Peyer's patch (tissue), 4 donors: ENCODE data around the gene RASAL2.

ENCODE experiments used
- CTCF ChIP-seq, 6 experiments: fragments of 450-650 bp in 4 of 6; fragments of 200-600 bp in 2 of 6; sonication (generic) in 1 of 6; IDR thresholded peaks; one replicate each; pipeline ENCODE4 v1.5.1; 2017 to 2019; ENCODE audit warnings: antibody characterized with exemption in 6 of 6, mild to moderate bottlenecking in 3 of 6, moderate library complexity in 1 of 6
- POLR2A ChIP-seq, 2 donors: fragments of 450-650 bp; IDR thresholded peaks; one replicate each; pipeline ENCODE4 v1.5.1; 2017; ENCODE audit warnings: antibody characterized with exemption in 2 of 2, mild to moderate bottlenecking in 2 of 2, moderate library complexity in 2 of 2

- TF ChIP-seq POLR2A (IDR thresholded peaks at IDR 0.05) (no peak), CTCF (IDR thresholded peaks at IDR 0.05) (no peak)
Measured at GRCh38 chr1:178531887-178532286, 438.0 kb downstream of the RASAL2 start.
